OCI-LY3 (cell line): Measurements from ENCODE around the gene TRIM7.

Experiments
- EZH2phosphoT487 ChIP-seq: fragments of 200-600 bp; shearing (Covaris generic); IDR thresholded peaks from 2 replicates; pipeline ENCODE4 v1.6.1; 2018; ENCODE audit warnings: antibody characterized with exemption, mixed run types, low read depth
- TF ChIP-seq, protein P1 (sequence below): fragments of 200-600, 300-600 bp; sonication (generic); IDR thresholded peaks from 2 replicates; pipeline ENCODE4 v1.5.1; 2014; ENCODE audit warnings: antibody characterized with exemption, low read length, low read depth

DNA sequence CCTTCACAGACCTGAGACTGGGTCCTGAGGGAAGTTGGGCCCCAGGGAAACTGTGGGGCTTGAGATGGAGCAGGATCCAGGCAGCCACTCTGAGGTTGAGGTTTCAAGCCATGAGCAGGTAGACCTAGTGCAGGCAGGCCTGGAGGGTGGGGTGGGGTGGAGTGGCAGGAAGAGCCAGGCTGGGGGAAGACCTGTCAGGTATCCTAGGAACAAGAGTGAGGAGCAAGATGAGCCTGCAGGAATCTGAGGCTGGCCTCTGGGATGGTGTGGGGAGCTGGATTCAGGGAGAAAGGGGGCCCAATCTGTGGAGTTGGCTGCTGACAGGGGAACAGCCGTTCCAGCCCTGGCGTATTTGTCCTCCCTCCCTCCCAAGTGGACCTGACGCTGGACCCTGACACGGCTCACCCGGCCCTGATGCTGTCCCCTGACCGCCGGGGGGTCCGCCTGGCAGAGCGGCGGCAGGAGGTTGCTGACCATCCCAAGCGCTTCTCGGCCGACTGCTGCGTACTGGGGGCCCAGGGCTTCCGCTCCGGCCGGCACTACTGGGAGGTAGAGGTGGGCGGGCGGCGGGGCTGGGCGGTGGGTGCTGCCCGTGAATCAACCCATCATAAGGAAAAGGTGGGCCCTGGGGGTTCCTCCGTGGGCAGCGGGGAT is 28.9 kb upstream of the TRIM7 start:
- TF ChIP-seq, protein P1, sequence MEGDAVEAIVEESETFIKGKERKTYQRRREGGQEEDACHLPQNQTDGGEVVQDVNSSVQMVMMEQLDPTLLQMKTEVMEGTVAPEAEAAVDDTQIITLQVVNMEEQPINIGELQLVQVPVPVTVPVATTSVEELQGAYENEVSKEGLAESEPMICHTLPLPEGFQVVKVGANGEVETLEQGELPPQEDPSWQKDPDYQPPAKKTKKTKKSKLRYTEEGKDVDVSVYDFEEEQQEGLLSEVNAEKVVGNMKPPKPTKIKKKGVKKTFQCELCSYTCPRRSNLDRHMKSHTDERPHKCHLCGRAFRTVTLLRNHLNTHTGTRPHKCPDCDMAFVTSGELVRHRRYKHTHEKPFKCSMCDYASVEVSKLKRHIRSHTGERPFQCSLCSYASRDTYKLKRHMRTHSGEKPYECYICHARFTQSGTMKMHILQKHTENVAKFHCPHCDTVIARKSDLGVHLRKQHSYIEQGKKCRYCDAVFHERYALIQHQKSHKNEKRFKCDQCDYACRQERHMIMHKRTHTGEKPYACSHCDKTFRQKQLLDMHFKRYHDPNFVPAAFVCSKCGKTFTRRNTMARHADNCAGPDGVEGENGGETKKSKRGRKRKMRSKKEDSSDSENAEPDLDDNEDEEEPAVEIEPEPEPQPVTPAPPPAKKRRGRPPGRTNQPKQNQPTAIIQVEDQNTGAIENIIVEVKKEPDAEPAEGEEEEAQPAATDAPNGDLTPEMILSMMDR: no peak
- no peak for TF ChIP-seq EZH2phosphoT487
